M059J (cell line): ENCODE data around the gene SLC35F3. TPM values are rescaled to one million over a fixed set of nuclear protein-coding genes. Genes with fewer than 3 reads are reported as not detected.
"Not testable (repeated sequence)": the region's sequence is repeated elsewhere in the genome, so short reads cannot be mapped to it uniquely, and the experiment has no call there.

ENCODE experiments used
- DNase-seq: peaks from one replicate; pipeline ENCODE4 v3.0.0-alpha.2; 2012; ENCODE audit warnings: low read depth
- total RNA-seq: library from RNA; depleted of rRNA; stranded (reverse); fragments of >200 nt; shearing (Covaris generic); gene quantifications from 2 replicates; pipeline ENCODE4 v1.2.3, GENCODE V29; 2014

The SLC35F3 gene
- total RNA-seq, 1 experiment from 2014 or later = 0.64 TPM

GRCh38 chr1:234186037-234186688, 281.7 kb downstream of the SLC35F3 start:
- DNase-seq = peak; percentile 90

- no peak for DNase-seq
These were observed 283.9 kb downstream of the SLC35F3 start for GRCh38 chr1:234188454-234188792.

- no peak for DNase-seq
These were observed 293.4 kb downstream of the SLC35F3 start for GRCh38 chr1:234197839-234198238.

- no peak for DNase-seq
These were observed 295.1 kb downstream of the SLC35F3 start for GRCh38 chr1:234199476-234200127.

GRCh38 chr1:234200566-234200965, 296.1 kb downstream of the SLC35F3 start:
- DNase-seq = no peak

GRCh38 chr1:234201600-234201999, 297.1 kb downstream of the SLC35F3 start:
- no peak for DNase-seq

GRCh38 chr1:234205966-234206365, 301.5 kb downstream of the SLC35F3 start:
- DNase-seq = no peak

- peak; percentile 97 for DNase-seq
These were observed 302.3 kb downstream of the SLC35F3 start for GRCh38 chr1:234206651-234207284.

GRCh38 chr1:234208351-234208750, 303.9 kb downstream of the SLC35F3 start:
- DNase-seq = no peak

- DNase-seq = peak; percentile 74
These were observed 304.3 kb downstream of the SLC35F3 start for GRCh38 chr1:234208791-234209190.

GRCh38 chr1:234210429-234210828, 306.0 kb downstream of the SLC35F3 start:
- not testable (repeated sequence) for DNase-seq

- not testable (repeated sequence) for DNase-seq
These were observed 307.4 kb downstream of the SLC35F3 start for GRCh38 chr1:234211855-234212254.

- DNase-seq = peak; percentile 63
These were observed 308.5 kb downstream of the SLC35F3 start for GRCh38 chr1:234212764-234213657.

GRCh38 chr1:234213658-234214128, 309.2 kb downstream of the SLC35F3 start:
- DNase-seq = no peak

GRCh38 chr1:234214129-234214910, 309.8 kb downstream of the SLC35F3 start:
- peak; percentile 33 for DNase-seq

- DNase-seq = no peak
These were observed 310.7 kb downstream of the SLC35F3 start for GRCh38 chr1:234214911-234215892.

GRCh38 chr1:234216116-234216703, 311.7 kb downstream of the SLC35F3 start:
- no peak for DNase-seq

- DNase-seq = no peak
These were observed 312.9 kb downstream of the SLC35F3 start for GRCh38 chr1:234217316-234217840.

GRCh38 chr1:234218078-234218477, 313.6 kb downstream of the SLC35F3 start:
- no peak for DNase-seq
